GM12878 (cell line): ENCODE data around the gene FAM120A. TPM values are rescaled to one million over a fixed set of nuclear protein-coding genes. Genes with fewer than 3 reads are reported as not detected.

Source experiments
- LARP7 ChIP-seq: fragments of 450-650 bp; IDR thresholded peaks from 2 replicates; pipeline ENCODE4 v1.6.1; 2017; ENCODE audit warnings: mild to moderate bottlenecking
- NFYA ChIP-seq: IDR thresholded peaks from 2 replicates; pipeline ENCODE4 v1.6.1; 2011; ENCODE audit warnings: low read depth, mild to moderate bottlenecking, low read length, improper control_type of control experiment, borderline replicate concordance
- POU2F2 ChIP-seq: IDR thresholded peaks from 3 replicates; pipeline ENCODE4 v1.6.1; 2011; ENCODE audit warnings: low read depth, mild to moderate bottlenecking, low read length, borderline replicate concordance
- SIN3A ChIP-seq: IDR thresholded peaks from 2 replicates; pipeline ENCODE4 v1.6.1; 2012; ENCODE audit warnings: low read depth, low read length, improper control_type of control experiment
- SRF ChIP-seq, 2 experiments: IDR thresholded peaks; 2 replicates each; pipeline ENCODE4 v1.6.1; 2011; ENCODE audit warnings: low read depth in 2 of 2, low read length in 2 of 2, mild to moderate bottlenecking in 1 of 2, moderate library complexity in 1 of 2
- TAF1 ChIP-seq: IDR thresholded peaks from 2 replicates; pipeline ENCODE4 v1.6.1; 2011; ENCODE audit warnings: mild to moderate bottlenecking, low read depth, low read length, borderline replicate concordance
- ZNF24 ChIP-seq: fragments of 450-650 bp; IDR thresholded peaks from 2 replicates; pipeline ENCODE4 v1.6.1; 2017; ENCODE audit warnings: antibody characterized with exemption, mild to moderate bottlenecking
- polyA plus RNA-seq, 11 experiments: library from polyadenylated mRNA; depleted of rRNA in 4 of 11; unstranded in 6 of 11; stranded (reverse) in 5 of 11; fragments of >200 nt; fragmentation: Nextera tagmentation in 4 of 11; fragmentation: Illumina TruSeq in 1 of 11; extraction: Ambion mirVana in 4 of 11; extraction: Trizol in 1 of 11; gene quantifications; 1 replicate in 1 of 11; 2 replicates in 10 of 11; pipeline versions ENCODE4 v1.2.1 to v1.2.3, GENCODE V29; 2011 to 2016; ENCODE audit warnings: inconsistent platforms in 2 of 11, missing spikeins in 2 of 11, low read depth in 1 of 11
- total RNA-seq, 4 experiments: library from RNA; depleted of rRNA in 3 of 4; stranded (reverse); fragments of >200 nt in 3 of 4; fragmentation: Illumina TruSeq in 1 of 4; extraction: Trizol in 1 of 4; gene quantifications; 2 replicates each; pipeline versions ENCODE4 v1.2.1 to v1.2.3, GENCODE V29; 2013 to 2021
- TF ChIP-seq, protein P1 (sequence below): IDR thresholded peaks from 2 replicates; pipeline ENCODE4 v1.6.1; 2012; ENCODE audit warnings: mild to moderate bottlenecking, low read depth, low read length
- TF ChIP-seq, protein P2 (sequence below): fragments of 450-650 bp; IDR thresholded peaks from 2 replicates; pipeline ENCODE4 v1.6.1; 2017; ENCODE audit warnings: mild to moderate bottlenecking, moderate library complexity
- TF ChIP-seq, protein P3 (sequence below): IDR thresholded peaks from 2 replicates; pipeline ENCODE4 v1.6.1; 2011; ENCODE audit warnings: borderline replicate concordance, low read depth, mild to moderate bottlenecking, moderate library complexity, low read length; ENCODE audit not compliant: insufficient read depth, poor library complexity, severe bottlenecking
- TF ChIP-seq, protein P4 (sequence below), 3 experiments: IDR thresholded peaks in 2 of 3; conservative IDR thresholded peaks in 1 of 3; 2 replicates each; pipeline ENCODE4 v1.5.1; 2011; ENCODE audit warnings: low read depth in 3 of 3, low read length in 3 of 3, mild to moderate bottlenecking in 3 of 3, control low read depth in 2 of 3, moderate library complexity in 2 of 3, inconsistent platforms in 1 of 3, mixed read lengths in 1 of 3; ENCODE audit not compliant: control insufficient read depth in 2 of 3, insufficient read depth in 1 of 3; ENCODE audit errors: extremely low read depth in 1 of 3
- TF ChIP-seq, protein P5 (sequence below): fragments of 450-650 bp; IDR thresholded peaks from 2 replicates; pipeline ENCODE4 v1.6.1; 2017; ENCODE audit warnings: mild to moderate bottlenecking, moderate library complexity

Gene FAM120A
- total and polyA plus RNA-seq, 10 of the 15 experiments (the other 5 are each of a cell fraction or from before 2014, with no cell fraction given): 13.1 to 89.6 (median 52.5) TPM

DNA sequence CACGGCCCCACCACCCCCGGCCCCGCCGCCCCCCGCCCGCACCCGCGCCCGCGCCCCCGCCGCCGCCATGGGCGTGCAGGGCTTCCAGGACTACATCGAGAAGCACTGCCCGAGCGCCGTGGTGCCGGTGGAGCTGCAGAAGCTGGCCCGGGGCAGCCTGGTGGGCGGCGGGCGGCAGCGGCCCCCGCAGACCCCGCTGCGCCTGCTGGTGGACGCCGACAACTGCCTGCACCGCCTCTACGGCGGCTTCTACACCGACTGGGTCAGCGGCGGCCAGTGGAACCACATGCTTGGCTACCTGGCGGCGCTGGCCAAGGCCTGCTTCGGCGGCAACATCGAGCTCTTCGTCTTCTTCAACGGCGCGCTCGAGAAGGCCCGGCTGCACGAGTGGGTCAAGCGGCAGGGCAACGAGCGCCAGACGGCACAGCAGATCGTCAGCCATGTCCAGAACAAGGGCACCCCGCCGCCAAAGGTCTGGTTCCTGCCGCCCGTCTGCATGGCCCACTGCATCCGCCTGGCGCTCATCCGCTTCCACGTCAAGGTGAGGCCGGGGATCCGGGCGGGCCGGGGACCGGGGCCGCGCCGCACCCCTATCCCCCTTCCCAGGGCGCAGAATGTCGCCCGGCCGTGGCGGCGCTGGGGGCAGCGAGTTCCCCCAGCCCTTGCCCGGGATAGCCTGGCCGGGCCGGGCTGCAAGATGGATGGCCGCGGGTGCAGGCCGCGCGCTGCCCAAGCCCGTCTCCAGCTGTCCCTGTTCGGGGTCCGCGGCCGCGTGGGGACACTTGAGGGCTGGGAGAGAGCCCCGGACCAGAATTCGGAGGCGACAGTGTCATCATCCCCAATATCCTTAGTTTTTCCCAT, 594 bp downstream of the FAM120A start (continued):
- TF ChIP-seq, protein P1, sequence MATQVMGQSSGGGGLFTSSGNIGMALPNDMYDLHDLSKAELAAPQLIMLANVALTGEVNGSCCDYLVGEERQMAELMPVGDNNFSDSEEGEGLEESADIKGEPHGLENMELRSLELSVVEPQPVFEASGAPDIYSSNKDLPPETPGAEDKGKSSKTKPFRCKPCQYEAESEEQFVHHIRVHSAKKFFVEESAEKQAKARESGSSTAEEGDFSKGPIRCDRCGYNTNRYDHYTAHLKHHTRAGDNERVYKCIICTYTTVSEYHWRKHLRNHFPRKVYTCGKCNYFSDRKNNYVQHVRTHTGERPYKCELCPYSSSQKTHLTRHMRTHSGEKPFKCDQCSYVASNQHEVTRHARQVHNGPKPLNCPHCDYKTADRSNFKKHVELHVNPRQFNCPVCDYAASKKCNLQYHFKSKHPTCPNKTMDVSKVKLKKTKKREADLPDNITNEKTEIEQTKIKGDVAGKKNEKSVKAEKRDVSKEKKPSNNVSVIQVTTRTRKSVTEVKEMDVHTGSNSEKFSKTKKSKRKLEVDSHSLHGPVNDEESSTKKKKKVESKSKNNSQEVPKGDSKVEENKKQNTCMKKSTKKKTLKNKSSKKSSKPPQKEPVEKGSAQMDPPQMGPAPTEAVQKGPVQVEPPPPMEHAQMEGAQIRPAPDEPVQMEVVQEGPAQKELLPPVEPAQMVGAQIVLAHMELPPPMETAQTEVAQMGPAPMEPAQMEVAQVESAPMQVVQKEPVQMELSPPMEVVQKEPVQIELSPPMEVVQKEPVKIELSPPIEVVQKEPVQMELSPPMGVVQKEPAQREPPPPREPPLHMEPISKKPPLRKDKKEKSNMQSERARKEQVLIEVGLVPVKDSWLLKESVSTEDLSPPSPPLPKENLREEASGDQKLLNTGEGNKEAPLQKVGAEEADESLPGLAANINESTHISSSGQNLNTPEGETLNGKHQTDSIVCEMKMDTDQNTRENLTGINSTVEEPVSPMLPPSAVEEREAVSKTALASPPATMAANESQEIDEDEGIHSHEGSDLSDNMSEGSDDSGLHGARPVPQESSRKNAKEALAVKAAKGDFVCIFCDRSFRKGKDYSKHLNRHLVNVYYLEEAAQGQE: no peak
- TF ChIP-seq ZNF24: no peak
- peak; percentile 55; the same call in 1 of the 2 replicates for TF ChIP-seq SIN3A
- no peak for TF ChIP-seq SRF (IDR thresholded peaks at IDR 0.05; ENCODE audit: low read depth in 2 of 2, low read length in 2 of 2)
- TF ChIP-seq, protein P2, sequence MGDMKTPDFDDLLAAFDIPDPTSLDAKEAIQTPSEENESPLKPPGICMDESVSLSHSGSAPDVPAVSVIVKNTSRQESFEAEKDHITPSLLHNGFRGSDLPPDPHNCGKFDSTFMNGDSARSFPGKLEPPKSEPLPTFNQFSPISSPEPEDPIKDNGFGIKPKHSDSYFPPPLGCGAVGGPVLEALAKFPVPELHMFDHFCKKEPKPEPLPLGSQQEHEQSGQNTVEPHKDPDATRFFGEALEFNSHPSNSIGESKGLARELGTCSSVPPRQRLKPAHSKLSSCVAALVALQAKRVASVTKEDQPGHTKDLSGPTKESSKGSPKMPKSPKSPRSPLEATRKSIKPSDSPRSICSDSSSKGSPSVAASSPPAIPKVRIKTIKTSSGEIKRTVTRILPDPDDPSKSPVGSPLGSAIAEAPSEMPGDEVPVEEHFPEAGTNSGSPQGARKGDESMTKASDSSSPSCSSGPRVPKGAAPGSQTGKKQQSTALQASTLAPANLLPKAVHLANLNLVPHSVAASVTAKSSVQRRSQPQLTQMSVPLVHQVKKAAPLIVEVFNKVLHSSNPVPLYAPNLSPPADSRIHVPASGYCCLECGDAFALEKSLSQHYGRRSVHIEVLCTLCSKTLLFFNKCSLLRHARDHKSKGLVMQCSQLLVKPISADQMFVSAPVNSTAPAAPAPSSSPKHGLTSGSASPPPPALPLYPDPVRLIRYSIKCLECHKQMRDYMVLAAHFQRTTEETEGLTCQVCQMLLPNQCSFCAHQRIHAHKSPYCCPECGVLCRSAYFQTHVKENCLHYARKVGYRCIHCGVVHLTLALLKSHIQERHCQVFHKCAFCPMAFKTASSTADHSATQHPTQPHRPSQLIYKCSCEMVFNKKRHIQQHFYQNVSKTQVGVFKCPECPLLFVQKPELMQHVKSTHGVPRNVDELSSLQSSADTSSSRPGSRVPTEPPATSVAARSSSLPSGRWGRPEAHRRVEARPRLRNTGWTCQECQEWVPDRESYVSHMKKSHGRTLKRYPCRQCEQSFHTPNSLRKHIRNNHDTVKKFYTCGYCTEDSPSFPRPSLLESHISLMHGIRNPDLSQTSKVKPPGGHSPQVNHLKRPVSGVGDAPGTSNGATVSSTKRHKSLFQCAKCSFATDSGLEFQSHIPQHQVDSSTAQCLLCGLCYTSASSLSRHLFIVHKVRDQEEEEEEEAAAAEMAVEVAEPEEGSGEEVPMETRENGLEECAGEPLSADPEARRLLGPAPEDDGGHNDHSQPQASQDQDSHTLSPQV: no peak
- TF ChIP-seq, protein P3, sequence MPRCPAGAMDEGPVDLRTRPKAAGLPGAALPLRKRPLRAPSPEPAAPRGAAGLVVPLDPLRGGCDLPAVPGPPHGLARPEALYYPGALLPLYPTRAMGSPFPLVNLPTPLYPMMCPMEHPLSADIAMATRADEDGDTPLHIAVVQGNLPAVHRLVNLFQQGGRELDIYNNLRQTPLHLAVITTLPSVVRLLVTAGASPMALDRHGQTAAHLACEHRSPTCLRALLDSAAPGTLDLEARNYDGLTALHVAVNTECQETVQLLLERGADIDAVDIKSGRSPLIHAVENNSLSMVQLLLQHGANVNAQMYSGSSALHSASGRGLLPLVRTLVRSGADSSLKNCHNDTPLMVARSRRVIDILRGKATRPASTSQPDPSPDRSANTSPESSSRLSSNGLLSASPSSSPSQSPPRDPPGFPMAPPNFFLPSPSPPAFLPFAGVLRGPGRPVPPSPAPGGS: no peak
- peak; percentile 73 for TF ChIP-seq LARP7
- no peak for TF ChIP-seq NFYA
- TF ChIP-seq, protein P4, sequence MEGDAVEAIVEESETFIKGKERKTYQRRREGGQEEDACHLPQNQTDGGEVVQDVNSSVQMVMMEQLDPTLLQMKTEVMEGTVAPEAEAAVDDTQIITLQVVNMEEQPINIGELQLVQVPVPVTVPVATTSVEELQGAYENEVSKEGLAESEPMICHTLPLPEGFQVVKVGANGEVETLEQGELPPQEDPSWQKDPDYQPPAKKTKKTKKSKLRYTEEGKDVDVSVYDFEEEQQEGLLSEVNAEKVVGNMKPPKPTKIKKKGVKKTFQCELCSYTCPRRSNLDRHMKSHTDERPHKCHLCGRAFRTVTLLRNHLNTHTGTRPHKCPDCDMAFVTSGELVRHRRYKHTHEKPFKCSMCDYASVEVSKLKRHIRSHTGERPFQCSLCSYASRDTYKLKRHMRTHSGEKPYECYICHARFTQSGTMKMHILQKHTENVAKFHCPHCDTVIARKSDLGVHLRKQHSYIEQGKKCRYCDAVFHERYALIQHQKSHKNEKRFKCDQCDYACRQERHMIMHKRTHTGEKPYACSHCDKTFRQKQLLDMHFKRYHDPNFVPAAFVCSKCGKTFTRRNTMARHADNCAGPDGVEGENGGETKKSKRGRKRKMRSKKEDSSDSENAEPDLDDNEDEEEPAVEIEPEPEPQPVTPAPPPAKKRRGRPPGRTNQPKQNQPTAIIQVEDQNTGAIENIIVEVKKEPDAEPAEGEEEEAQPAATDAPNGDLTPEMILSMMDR (IDR thresholded peaks at IDR 0.05 in 2 of 3, conservative IDR thresholded peaks at IDR 0.05 in 1 of 3; ENCODE audit: control insufficient read depth in 2 of 3, extremely low read depth in 1 of 3, insufficient read depth in 1 of 3, low read depth in 3 of 3, low read length in 3 of 3): 0 out of 6 replicates have a peak, but pooled peaks of 2 of the 3 experiments have one; percentile 1 to 6
- TF ChIP-seq POU2F2: no peak
- TF ChIP-seq, protein P5, sequence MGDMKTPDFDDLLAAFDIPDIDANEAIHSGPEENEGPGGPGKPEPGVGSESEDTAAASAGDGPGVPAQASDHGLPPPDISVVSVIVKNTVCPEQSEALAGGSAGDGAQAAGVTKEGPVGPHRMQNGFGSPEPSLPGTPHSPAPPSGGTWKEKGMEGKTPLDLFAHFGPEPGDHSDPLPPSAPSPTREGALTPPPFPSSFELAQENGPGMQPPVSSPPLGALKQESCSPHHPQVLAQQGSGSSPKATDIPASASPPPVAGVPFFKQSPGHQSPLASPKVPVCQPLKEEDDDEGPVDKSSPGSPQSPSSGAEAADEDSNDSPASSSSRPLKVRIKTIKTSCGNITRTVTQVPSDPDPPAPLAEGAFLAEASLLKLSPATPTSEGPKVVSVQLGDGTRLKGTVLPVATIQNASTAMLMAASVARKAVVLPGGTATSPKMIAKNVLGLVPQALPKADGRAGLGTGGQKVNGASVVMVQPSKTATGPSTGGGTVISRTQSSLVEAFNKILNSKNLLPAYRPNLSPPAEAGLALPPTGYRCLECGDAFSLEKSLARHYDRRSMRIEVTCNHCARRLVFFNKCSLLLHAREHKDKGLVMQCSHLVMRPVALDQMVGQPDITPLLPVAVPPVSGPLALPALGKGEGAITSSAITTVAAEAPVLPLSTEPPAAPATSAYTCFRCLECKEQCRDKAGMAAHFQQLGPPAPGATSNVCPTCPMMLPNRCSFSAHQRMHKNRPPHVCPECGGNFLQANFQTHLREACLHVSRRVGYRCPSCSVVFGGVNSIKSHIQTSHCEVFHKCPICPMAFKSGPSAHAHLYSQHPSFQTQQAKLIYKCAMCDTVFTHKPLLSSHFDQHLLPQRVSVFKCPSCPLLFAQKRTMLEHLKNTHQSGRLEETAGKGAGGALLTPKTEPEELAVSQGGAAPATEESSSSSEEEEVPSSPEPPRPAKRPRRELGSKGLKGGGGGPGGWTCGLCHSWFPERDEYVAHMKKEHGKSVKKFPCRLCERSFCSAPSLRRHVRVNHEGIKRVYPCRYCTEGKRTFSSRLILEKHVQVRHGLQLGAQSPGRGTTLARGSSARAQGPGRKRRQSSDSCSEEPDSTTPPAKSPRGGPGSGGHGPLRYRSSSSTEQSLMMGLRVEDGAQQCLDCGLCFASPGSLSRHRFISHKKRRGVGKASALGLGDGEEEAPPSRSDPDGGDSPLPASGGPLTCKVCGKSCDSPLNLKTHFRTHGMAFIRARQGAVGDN: no peak
- TF ChIP-seq TAF1: no peak
